Inflammatory macrophage (primary cell): ENCODE data around the gene CHRNE.
"Not testable (repeated sequence)": the region's sequence is repeated elsewhere in the genome, so short reads cannot be mapped to it uniquely, and the experiment has no call there.

Experiments
- DNase-seq, 2 donors: peaks; one replicate each; pipeline ENCODE4 v3.0.0-alpha.2; 2020 to 2022

Gene CHRNE

DNA sequence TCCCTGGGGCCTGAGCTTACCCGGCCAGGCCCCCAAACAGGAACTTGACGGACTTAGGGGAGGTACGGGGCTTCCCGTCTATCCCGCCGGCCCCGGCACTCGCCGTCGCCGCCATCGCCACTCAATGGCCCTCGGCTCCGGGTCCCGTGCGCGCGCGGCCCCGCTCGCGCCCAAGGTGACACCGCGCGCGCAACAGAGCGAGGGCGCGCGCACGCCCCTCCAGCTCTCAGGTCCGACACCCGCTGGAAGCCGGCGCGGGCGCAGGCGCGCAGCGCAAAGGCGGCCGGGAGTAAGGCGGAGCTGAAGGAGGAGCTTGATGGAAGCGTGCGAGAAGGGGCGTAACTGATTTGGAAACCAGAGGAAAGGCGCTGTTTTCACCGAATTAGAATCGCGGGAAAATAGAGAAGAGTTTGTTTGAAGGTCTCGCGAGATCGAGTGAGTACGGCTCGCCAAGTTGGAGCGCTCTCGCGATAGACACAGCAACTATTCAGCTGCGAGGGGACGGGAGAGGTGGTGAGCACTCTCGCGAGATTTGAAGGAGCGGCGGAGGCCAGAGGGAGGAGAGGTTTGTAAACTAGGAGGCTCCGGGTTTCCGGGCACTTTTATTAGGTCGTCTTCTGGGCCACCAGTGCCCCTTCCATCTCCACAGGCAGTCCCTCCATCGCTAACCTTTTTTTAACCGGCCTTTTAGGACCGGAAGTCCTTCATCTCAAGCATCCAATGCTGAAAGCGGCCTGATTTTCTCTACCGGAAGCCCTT lies 37.1 kb upstream of the CHRNE start, which contains the start of the genes RNF167 and SLC25A11:
Gene RNF167, plus strand, starts transcription at position 473 of the 759 bp plus-strand sequence. CDS start 642 bp downstream, outside the sequence.
Gene SLC25A11, minus strand, starts transcription at position 251 of the 759 bp plus-strand sequence. Its CDS starts 136 bp downstream, at position 115.
- peak; percentile 99 to 100 for DNase-seq

DNA sequence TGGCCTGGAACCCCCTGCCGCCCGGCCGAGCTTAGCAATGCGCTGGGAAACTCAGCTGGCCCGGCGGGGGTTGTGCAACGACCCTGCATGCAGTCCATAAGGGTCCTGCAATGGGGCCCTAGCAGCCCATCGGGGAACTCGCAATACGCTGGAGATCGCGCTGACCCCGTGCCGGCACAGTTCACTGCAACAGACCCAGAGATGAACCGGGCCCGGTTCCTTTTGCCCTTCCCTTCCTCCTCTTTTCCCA lies 36.6 kb upstream of the CHRNE start:
- DNase-seq = no peak

DNA sequence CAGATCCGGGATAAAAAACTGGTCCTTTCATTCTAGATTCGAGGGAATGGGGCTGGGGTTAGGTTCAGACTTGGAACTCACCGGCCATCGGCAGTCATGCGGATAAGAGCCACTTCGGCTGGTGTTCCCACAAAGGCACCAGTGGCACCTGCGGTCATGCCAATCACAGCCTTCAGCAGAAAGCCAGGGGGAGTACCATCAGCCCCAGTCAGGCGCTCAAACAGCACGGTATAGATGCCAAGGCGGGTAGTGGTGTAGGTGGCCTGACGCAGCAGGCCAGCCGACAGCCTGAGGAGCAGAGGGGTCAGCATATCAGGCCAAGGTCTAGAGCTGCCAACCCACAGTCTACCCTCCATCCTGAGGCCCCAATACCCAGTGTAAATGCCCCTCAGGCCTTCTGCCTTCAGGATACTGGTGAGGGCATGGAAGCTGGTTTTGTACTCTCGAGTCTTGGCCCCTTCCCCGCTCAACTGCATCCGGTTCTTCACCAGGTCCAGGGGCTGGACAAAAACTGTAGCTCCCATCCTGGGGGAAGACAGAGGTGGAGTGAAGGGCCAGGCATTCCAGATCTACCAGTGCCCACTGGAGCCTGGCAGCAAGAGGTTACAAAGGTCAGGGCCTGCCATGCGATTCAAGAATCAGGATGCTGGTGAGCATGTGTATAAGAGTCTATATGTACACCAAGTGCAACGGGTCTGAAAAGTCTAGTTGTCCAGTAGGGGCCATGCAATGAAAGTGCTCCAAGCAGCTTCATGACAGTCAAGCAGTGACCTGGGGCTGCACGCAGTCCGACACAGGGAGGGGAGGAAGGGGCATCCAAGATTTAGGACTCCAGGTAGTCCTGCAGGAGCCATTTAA lies 36.0 kb upstream of the CHRNE start:
- peak in 1 of 2 donors; percentile 14 for DNase-seq

DNA sequence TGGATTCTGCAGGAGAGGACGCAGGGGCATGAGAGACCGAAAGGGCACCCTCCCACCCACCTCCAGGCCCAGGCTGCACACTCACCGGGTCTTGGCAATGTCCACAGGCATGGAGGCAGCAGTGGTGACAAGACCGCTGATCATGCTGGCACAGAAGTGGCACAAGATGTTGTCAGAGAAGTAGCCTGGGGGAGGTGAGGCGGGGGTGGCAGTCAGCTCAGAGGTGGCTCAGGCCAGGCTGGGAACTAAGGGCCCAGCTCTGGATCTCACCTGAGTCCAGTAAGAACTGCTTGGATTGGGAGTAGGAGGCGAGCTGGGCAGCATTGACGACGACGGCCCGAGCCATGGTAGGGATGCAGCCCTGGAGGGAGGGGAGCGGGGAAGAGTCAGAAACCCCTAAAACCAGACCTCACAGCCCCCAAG lies 35.2 kb upstream of the CHRNE start:
- DNase-seq = no peak

DNA sequence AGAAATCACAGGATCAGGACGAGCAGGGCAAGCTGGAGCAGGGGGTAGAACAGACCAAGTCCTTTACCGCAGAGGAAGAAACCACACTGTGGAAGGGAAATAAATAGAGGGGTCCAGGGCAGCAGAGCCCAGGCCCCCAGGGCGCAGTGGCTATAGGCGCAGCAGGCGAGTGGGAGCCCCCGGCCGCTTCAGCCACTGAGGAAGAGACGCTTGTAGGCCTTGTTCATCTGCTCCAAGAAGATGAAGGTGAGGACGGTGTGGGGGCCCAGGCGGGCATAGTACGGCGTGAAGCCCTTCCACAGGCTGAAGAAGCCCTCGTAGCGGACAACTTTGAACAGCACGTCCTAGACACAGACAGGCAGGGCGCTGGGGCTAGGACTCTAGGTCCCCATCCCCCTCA lies 34.7 kb upstream of the CHRNE start:
- DNase-seq = no peak

DNA sequence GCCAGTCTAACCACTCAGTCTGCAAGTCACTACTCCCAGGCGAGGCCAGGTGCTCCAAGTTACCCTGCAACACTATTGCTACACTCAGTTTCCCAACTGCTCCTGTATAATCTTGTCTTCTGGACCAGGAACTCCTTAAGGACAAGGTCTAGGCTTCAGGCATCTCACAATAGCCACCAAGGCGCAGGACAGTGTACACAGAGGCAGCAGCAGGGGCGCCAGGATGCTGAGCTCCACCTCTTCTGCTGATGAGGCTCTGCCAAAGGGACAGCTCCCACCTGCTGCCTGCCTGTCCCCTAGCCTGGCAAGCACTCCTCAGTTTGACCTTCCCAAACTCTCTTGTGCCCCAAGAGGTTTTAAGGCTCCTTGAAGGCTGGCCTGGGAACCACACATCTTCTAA lies 33.5 kb upstream of the CHRNE start:
- no peak for DNase-seq

DNA sequence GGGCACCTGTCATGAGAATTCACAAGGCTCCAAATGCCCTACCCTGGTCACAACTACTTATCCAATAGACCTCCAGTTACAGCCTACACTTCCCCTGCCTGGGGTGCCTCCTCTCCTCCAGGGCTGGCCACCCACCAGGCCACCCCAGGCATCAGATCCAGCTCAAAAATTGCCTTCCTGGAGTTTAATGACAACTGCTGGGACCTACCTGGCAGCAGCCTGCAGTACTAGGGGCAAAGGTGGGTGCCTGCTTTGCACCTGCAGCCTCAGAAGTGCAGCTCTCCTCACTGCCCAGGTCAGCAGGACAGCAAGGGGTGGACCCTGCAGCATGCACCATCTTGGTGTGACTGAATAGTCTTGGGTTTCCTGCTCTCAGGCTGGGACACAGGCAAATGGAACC lies 32.8 kb upstream of the CHRNE start:
- no peak for DNase-seq

DNA sequence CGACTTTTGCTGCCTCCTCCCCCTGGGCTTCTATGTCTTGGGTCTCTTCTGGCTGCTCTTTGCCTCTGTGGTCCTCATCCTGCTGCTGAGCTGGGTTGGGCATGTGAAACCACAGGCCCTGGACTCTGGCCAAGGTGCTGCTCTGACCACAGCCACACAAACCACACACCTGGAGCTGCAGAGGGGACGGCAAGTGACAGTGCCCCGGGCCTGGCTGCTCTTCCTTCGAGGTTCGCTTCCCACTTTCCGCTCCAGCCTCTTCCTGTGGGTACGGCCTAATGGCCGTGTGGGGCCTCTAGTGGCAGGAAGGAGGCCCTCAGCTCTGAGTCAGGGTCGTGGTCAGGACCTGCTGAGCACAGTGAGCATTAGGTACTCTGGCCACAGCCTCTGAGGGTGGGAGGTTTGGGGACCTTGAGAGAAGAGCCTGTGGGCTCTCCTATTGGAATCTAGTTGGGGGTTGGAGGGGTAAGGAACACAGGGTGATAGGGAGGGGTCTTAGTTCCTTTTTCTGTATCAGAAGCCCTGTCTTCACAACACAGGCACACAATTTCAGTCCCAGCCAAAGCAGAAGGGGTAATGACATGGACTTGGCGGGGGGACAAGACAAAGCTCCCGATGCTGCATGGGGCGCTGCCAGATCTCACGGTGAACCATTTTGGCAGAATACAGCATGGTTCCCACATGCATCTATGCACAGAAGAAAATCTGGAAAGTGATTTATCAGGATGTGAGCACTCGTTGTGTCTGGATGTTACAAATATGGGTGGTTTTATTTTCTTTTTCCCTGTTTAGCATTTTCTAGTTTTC lies 31.5 kb upstream of the CHRNE start:
- peak; percentile 53 to 66 for DNase-seq

DNA sequence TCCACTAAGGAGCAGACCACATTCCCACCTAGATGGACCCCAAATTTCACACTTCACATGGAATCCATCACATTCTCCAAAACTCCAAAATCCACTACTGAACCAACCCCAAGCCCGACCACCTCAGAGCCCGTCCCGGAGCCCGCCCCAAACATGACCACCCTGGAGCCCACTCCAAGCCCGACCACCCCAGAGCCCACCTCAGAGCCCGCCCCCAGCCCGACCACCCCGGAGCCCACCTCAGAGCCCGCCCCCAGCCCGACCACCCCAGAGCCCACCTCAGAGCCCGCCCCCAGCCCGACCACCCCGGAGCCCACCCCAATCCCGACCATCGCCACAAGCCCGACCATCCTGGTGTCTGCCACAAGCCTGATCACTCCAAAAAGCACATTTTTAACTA lies 30.7 kb upstream of the CHRNE start:
- DNase-seq = no peak

DNA sequence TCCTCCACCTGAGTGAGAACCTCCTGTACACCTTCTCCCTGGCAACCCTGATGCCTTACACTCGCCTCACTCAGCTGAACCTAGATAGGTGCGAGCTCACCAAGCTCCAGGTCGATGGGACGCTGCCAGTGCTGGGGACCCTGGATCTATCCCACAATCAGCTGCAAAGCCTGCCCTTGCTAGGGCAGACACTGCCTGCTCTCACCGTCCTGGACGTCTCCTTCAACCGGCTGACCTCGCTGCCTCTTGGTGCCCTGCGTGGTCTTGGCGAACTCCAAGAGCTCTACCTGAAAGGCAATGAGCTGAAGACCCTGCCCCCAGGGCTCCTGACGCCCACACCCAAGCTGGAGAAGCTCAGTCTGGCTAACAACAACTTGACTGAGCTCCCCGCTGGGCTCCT lies 29.9 kb upstream of the CHRNE start:
- no peak for DNase-seq

DNA sequence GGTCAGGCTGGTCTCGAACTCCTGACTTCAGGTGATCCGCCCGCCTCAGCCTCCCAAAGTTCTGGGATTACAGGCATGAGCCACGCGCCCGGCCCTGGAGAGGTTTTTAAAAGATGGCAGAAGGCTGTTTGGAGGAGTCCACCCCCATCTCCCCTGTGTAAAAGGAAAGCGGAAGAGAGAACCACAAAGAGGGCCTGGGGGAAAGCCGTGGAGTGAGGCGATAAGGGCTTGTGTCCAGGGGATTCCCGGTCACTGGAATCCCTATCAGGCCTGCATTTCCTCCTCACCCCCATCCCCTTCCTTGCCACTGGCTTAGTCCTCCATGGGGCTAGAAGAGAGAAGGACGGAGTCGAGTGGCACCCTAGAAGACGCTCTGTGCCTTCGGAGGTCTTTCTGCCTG lies 29.1 kb upstream of the CHRNE start, which contains the start of gene GP1BA:
Gene GP1BA, plus strand, starts transcription at position 315 of the 400 bp plus-strand sequence. CDS start 328 bp downstream, outside the sequence.
- no peak for DNase-seq

DNA sequence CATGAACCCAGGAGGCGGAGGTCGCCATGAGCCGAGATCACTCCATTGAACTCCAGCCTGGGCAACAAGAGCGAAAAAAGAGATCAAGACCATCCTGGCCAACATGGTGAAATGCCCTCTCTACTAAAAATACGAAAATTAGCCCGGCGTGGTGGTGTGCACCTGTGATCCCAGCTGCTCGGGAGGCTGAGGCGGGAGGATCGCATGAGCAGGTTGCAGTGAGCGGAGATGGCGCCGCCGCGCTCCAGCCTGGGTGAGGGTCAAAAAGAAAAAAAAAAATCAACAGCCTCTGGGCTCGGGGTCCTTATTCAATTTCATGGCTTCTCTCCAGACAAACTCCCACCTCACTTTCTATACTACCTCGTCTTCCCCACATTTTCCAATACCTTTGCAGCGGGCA lies 26.0 kb upstream of the CHRNE start:
- no peak for DNase-seq

DNA sequence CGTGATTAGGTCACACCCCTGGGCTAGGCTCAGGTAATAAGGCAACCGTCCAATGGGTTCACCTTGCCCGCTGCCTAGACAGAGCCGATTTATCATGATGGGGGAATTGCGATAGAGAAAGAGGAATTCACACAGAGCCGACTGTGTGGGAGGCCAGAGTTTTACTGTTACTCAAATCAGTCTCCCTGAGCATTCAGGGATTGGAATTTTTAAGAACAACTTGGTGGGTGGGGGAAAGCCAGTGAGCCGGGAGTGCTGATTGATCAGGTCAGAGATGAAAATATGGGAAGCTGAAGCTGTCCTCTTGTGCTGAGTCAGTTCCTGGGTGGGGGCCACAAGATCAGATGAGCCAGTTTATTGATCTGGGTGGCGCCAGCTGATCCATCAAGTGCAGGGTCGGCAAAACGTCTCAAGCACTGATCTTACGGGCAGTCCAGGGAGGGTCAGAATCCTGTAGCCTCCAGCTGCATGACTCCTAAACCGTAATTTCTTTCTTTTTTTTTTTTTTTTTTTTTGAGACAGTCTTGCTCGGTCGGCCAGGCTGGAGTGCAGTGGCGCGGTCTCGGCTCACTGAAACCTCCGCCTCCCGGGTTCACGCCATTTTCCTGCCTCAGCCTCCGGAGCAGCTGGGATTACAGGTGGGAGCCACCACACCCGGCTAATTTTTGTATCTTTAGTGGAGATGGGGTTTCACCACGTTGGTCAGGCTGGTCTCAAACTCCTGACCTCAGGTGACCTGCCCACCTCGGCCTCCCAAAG lies 23.9 kb upstream of the CHRNE start:
- DNase-seq = peak; percentile 55 to 58

DNA sequence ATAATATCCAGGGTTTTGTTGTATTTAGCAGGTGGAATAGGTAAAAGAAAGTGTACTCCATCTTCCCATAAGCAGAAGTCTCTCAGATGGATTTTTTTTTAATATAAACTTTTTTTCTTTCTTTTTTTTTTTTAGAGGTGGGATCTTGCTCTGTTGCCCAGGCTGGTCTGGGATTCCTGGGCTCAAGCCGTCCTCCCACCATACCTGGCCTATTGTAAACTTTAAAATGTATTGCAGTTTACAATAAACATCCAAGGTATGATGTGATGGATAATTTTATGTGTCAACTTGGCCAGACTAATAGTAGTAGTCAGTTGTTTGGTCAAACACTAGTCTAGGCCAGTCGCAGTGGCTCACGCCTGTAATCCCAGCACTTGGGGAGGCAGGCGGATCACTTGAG lies 18.4 kb upstream of the CHRNE start:
- DNase-seq = no peak

DNA sequence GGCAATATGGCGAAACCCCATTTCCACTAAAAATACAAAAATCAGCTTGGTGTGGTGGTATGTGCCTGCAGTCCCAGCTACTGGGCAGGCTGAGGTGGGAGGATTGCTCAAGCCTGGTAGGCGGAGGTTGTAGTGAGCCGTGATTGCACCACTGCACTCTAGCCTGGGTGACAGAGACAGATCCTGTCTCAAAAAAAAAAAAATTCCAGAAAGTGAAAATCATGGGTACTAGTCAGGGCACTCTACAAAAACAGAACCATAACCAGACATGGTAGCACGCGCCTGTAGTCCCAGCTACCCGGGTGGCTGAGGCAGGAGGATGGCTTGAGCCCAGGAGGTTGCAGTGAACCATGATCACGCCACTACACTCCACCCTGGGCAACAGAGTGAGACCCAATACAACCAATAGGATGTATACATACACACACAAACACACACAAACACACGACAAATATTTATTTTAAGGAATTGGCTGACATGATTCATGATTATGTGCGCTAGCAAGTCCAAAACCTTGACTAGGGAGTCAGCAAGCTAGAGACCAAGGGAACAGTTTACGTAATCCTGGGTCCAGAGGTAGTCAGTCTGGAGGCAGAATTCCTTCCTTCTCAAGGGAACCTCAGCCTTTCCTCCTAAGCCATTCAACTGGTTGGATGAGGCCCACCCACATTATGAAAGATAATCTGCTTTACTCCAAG lies 17.6 kb upstream of the CHRNE start:
- peak; percentile 94 to 97 for DNase-seq

DNA sequence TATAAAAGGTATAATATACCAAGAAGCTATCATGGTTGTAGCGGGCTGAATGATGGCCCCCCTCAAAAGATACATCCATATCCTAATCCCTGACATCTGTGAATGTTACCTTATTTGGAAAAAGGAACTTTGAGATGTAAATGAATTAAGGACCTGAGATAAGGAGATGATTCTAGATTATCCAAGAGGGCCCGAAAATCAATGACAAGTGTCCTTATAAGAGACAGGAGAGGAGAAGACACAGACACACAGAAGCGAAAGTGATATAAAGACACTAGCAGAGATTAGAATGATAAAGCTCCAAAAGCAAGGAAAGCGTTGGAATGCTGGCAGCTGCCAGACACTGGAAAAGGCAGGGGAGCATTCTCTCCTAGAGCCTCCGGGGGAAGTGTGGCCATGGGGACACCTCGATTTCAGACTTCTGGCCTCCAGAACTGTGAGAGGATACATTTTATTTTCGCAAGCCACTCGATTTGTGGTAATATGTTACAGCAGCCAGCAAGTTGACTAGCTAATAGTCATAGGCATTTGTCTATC lies 16.7 kb upstream of the CHRNE start:
- peak; percentile 32 to 33 for DNase-seq

DNA sequence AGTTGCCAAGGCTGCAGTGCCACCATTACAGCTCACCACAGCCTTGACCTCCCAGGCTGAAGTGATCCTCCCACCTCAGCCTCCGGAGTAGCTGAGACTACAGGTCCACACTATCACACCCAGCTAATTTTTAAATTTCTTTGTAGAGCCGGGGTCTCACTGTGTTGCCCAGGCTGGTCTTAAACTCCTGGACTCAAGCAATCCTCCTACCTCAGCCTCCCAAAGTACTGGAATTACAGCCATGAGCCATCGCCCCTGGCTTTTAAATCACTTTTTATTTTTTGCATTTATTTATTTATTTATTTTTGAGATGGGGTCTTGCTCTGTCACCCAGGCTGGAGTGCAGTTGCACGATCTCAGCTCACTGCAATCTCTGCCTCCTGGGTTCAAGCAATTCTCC lies 11.7 kb upstream of the CHRNE start:
- not testable (repeated sequence) for DNase-seq

DNA sequence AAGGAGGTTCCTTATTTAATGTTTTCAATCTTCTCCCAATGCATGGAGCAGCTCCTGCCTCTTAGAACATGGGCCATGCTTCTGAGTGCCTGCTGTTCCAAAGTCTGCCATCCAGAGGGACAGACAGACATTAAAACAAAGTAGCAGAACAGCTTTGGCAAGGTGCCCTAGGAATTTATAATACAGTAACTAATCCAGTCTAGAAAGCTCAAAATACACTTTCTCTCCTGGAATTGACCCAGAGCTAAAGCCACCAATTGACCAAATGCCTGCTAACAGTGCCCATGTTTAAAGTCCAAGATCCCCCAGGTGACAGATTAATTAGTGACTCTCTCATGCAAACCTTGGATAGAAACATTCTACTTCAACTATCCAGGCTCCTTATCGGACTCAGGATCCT lies 11.1 kb upstream of the CHRNE start:
- DNase-seq = no peak

DNA sequence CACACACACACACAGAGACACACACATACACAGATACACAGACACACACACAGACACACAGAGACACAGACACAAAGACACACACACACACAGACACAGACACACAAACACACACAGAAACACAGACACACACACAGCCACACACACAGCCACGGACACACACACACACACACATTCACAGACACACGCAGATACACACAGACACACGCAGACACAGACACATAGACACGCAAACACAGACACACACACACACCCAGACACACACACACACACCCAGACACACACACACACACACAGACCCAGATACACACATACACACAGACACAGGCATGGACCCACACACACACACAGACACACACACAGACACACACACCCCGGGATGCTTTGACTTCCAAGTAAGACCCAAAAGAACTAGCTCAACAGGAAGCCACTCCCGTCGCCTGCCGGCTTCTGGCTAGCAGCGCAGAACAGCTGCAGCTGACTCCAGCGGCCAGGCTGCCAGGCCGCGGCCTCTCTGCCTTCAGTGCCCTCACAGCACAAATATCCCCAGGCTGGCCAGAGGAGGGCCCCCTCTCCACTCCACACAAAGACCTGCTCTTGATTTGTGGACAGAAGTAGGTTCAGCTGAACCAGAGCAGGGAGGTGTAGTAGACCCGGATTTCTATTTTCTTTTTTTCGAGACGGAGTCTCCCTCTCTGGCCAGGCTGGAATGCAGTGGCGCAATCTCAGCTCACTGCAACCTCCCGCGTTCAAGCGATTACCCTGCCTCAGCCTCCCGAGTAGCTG lies 6.0 kb upstream of the CHRNE start:
- DNase-seq = peak; percentile 93

DNA sequence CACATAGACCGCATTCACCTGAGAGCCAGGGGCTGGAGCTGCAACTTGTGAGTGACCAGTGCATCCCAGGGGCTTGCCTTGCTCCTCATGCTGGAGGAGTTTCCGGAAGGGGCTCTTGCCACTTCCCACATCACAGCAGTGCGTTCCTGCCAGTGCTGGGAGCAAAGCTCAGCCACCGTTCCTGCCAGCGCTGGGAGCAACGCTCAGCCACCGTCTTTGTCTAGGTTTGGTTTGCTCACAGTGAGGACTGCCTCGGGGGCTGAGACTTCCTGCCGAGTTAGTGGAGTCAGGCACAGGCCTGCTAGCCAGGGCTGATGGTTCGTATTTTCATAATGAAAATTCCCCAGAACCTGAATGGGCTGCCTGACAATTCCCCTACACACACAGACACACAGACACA lies 5.4 kb upstream of the CHRNE start:
- DNase-seq = no peak
